Osteocyte (in vitro differentiated cells): ENCODE results near the gene MUC20. TPM values are rescaled to one million over a fixed set of nuclear protein-coding genes. Genes with fewer than 3 reads are reported as not detected.

Source experiments
- DNase-seq: peaks from one replicate; pipeline ENCODE4 v3.0.0; 2021; ENCODE audit warnings: mixed read lengths; ENCODE audit not compliant: unreplicated experiment; ENCODE audit errors: extremely low spot score
- H3K27ac Mint-ChIP-seq: one replicate; pipeline ENCODE4 v1.8.0; 2021; ENCODE audit warnings: mild to moderate bottlenecking, mixed read lengths; ENCODE audit not compliant: unreplicated experiment
- H3K27me3 Mint-ChIP-seq: one replicate; pipeline ENCODE4 v1.8.0; 2021; ENCODE audit warnings: mixed read lengths; ENCODE audit not compliant: unreplicated experiment
- H3K36me3 Mint-ChIP-seq: one replicate; pipeline ENCODE4 v1.8.0; 2021; ENCODE audit warnings: mixed read lengths; ENCODE audit not compliant: unreplicated experiment
- H3K4me1 Mint-ChIP-seq: one replicate; pipeline ENCODE4 v1.8.0; 2021; ENCODE audit warnings: mixed read lengths; ENCODE audit not compliant: unreplicated experiment
- H3K4me3 Mint-ChIP-seq: one replicate; pipeline ENCODE4 v1.8.0; 2021; ENCODE audit warnings: mild to moderate bottlenecking, moderate library complexity, mixed read lengths; ENCODE audit not compliant: unreplicated experiment
- H3K9me3 Mint-ChIP-seq: one replicate; pipeline ENCODE4 v1.8.0; 2021; ENCODE audit warnings: mixed read lengths; ENCODE audit not compliant: unreplicated experiment
- CTCF ChIP-seq: fragments of 200-600 bp; sonication (generic); IDR thresholded peaks from 2 replicates; pipeline ENCODE4 v1.5.0; 2021; ENCODE audit warnings: antibody characterized with exemption, mild to moderate bottlenecking, moderate library complexity
- total RNA-seq: library from RNA; stranded (reverse); gene quantifications from 2 replicates; pipeline ENCODE4 v1.2.1, GENCODE V29; 2021

Gene MUC20
- total RNA-seq, 1 donor from 2014 or later, result 7.6 TPM

- peaks cover 13% of the 10 kb centered on the region for H3K36me3 Mint-ChIP-seq
- DNase-seq, result no peak
- H3K4me3 Mint-ChIP-seq, result no peak overlapping the region
- peaks cover 11% of the 10 kb centered on the region for H3K9me3 Mint-ChIP-seq
- no peak for TF ChIP-seq CTCF
- no peaks in the 10 kb centered on the region for H3K27me3 Mint-ChIP-seq
- no peak overlapping the region for H3K27ac Mint-ChIP-seq
- H3K4me1 Mint-ChIP-seq, result peaks cover 30% of the 10 kb centered on the region
These were observed 19.5 kb upstream of the MUC20 start for GRCh38 chr3:195701042-195701915.

GRCh38 chr3:195703776-195704175, 17.0 kb upstream of the MUC20 start:
- peaks cover 10% of the 10 kb centered on the region for H3K4me1 Mint-ChIP-seq
- DNase-seq, result no peak
- peaks cover 13% of the 10 kb centered on the region for H3K9me3 Mint-ChIP-seq
- H3K27ac Mint-ChIP-seq, result no peak overlapping the region
- TF ChIP-seq CTCF, result no peak
- H3K27me3 Mint-ChIP-seq, result no peaks in the 10 kb centered on the region
- peaks cover 3% of the 10 kb centered on the region for H3K36me3 Mint-ChIP-seq
- no peak overlapping the region for H3K4me3 Mint-ChIP-seq

- H3K27me3 Mint-ChIP-seq, result no peaks in the 10 kb centered on the region
- peaks cover 4% of the 10 kb centered on the region for H3K4me1 Mint-ChIP-seq
- H3K4me3 Mint-ChIP-seq, result no peak overlapping the region
- no peak overlapping the region for H3K27ac Mint-ChIP-seq
- no peak for TF ChIP-seq CTCF
- DNase-seq, result no peak
- peaks cover 13% of the 10 kb centered on the region for H3K9me3 Mint-ChIP-seq
- H3K36me3 Mint-ChIP-seq, result peaks cover 9% of the 10 kb centered on the region
These were observed 16.3 kb upstream of the MUC20 start for GRCh38 chr3:195704433-195704999.

GRCh38 chr3:195705081-195705991, 15.4 kb upstream of the MUC20 start:
- TF ChIP-seq CTCF, result no peak
- H3K36me3 Mint-ChIP-seq, result peaks cover 16% of the 10 kb centered on the region
- no peak overlapping the region for H3K4me3 Mint-ChIP-seq
- H3K27ac Mint-ChIP-seq, result no peak overlapping the region
- DNase-seq, result no peak
- H3K4me1 Mint-ChIP-seq, result peaks cover 1% of the 10 kb centered on the region
- peaks cover 13% of the 10 kb centered on the region for H3K9me3 Mint-ChIP-seq
- H3K27me3 Mint-ChIP-seq, result no peaks in the 10 kb centered on the region
